Natural killer cell (primary cell): ENCODE measurements around the gene TUB. TPM values are rescaled to one million over a fixed set of nuclear protein-coding genes. Genes with fewer than 3 reads are reported as not detected.

ENCODE experiments used
- ATAC-seq, 3 donors: fragments of 150-1000 bp in 2 of 3; fragments of 200-7000 bp in 1 of 3; cut with Tn5 transposase; 1 replicate in 1 of 3; 2 replicates in 2 of 3; pipeline ENCODE4 v1.10.0; 2021; ENCODE audit warnings: mild to moderate bottlenecking in 2 of 3, moderate library complexity in 2 of 3
- DNase-seq, 2 donors: peaks; one replicate each; pipeline versions ENCODE4 v3.0.0 to v3.0.0-alpha.2; 2013 to 2021; ENCODE audit warnings: mixed read lengths in 1 of 2
- H3K27ac ChIP-seq: one replicate; pipeline ENCODE4 v1.5.1; 2013; ENCODE audit warnings: mild to moderate bottlenecking, low read length
- H3K27me3 ChIP-seq: one replicate; pipeline ENCODE4 v1.6.1; 2013; ENCODE audit warnings: low read length; ENCODE audit not compliant: control insufficient read depth, insufficient read depth
- H3K36me3 ChIP-seq: one replicate; pipeline ENCODE4 v1.6.1; 2013; ENCODE audit warnings: low read length; ENCODE audit not compliant: control insufficient read depth, insufficient read depth
- H3K4me1 ChIP-seq: one replicate; pipeline ENCODE4 v1.6.1; 2013; ENCODE audit warnings: low read length; ENCODE audit not compliant: control insufficient read depth, insufficient read depth
- H3K4me3 ChIP-seq: one replicate; pipeline ENCODE4 v1.5.1; 2013; ENCODE audit warnings: low read length
- H3K9me3 ChIP-seq: one replicate; pipeline ENCODE4 v1.6.1; 2013; ENCODE audit warnings: low read length; ENCODE audit not compliant: control insufficient read depth, insufficient read depth
- H3K27ac Mint-ChIP-seq, 2 donors: one replicate each; pipeline ENCODE4 v1.8.0; 2022; ENCODE audit warnings: mild to moderate bottlenecking in 2 of 2, mixed read lengths in 2 of 2, moderate library complexity in 1 of 2
- H3K27me3 Mint-ChIP-seq, 2 donors: one replicate each; pipeline ENCODE4 v1.8.0; 2022; ENCODE audit warnings: low read depth in 2 of 2, mixed read lengths in 2 of 2
- H3K36me3 Mint-ChIP-seq: one replicate; pipeline ENCODE4 v1.8.0; 2022; ENCODE audit warnings: mixed read lengths
- H3K4me1 Mint-ChIP-seq, 2 donors: one replicate each; pipeline ENCODE4 v1.8.0; 2022; ENCODE audit warnings: mixed read lengths in 2 of 2
- H3K4me3 Mint-ChIP-seq: one replicate; pipeline ENCODE4 v1.8.0; 2022; ENCODE audit warnings: mild to moderate bottlenecking, moderate library complexity, mixed read lengths
- H3K9me3 Mint-ChIP-seq, 2 donors: one replicate each; pipeline ENCODE4 v1.8.0; 2022; ENCODE audit warnings: mixed read lengths in 2 of 2
- WGBS: methylation state at CpG from one replicate; pipeline ENCODE4 v1.1.7; 2013; ENCODE audit warnings: missing lambda C conversion rate; ENCODE audit not compliant: insufficient coverage; 5-methylcytosine and 5-hydroxymethylcytosine counted together
- intact Hi-C: fragments of 100-400 bp; cut with micrococcal nuclease; formaldehyde crosslinking; loops from one replicate; pipeline ENCODE4 v1.14.2; 2022
- total RNA-seq, 4 donors: library from RNA; stranded (reverse); fragments of 120-200 nt in 1 of 4; gene quantifications; one replicate each; pipeline versions ENCODE4 v1.2.3 to v1.2.4, GENCODE V29; 2013 to 2022
- TF ChIP-seq, protein P1 (sequence below): fragments of 200-600 bp; IDR thresholded peaks from one replicate; pipeline ENCODE4 v1.8.0; 2022; ENCODE audit warnings: antibody characterized with exemption

TUB gene
- total RNA-seq, 3 donors from 2014 or later (not counting 1 experiment from before 2014, with no cell fraction given), result not detected

- Mint-ChIP-seq H3K27me3 (peaks cover 4 to 8% of the 10 kb centered on the region in 2 donors), H3K4me1 (no peaks in the 10 kb centered on the region), H3K9me3 (no peaks in the 10 kb centered on the region), H3K4me3 (no peak overlapping the region), H3K36me3 (no peaks in the 10 kb centered on the region), H3K27ac (no peak overlapping the region)
- DNase-seq (no peak), ATAC-seq (no peak)
- TF ChIP-seq, protein P1, sequence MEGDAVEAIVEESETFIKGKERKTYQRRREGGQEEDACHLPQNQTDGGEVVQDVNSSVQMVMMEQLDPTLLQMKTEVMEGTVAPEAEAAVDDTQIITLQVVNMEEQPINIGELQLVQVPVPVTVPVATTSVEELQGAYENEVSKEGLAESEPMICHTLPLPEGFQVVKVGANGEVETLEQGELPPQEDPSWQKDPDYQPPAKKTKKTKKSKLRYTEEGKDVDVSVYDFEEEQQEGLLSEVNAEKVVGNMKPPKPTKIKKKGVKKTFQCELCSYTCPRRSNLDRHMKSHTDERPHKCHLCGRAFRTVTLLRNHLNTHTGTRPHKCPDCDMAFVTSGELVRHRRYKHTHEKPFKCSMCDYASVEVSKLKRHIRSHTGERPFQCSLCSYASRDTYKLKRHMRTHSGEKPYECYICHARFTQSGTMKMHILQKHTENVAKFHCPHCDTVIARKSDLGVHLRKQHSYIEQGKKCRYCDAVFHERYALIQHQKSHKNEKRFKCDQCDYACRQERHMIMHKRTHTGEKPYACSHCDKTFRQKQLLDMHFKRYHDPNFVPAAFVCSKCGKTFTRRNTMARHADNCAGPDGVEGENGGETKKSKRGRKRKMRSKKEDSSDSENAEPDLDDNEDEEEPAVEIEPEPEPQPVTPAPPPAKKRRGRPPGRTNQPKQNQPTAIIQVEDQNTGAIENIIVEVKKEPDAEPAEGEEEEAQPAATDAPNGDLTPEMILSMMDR, result no peak
- Histone ChIP-seq H3K36me3 (no peaks in the 10 kb centered on the region), H3K9me3 (no peaks in the 10 kb centered on the region), H3K27ac (no peak overlapping the region), H3K4me3 (no peak overlapping the region), H3K27me3 (no peaks in the 10 kb centered on the region), H3K4me1 (no peaks in the 10 kb centered on the region)
- intact Hi-C loops, result no loop called here
- 79% methylated on average over 13 of the region's 13 CpGs for WGBS
These were observed 18.2 kb upstream of the TUB start for GRCh38 chr11:8062781-8063257.

- no peaks in the 10 kb centered on the region for H3K9me3 Mint-ChIP-seq
- Histone ChIP-seq H3K27ac (no peak overlapping the region), H3K4me1 (no peaks in the 10 kb centered on the region), H3K9me3 (no peaks in the 10 kb centered on the region), H3K27me3 (no peaks in the 10 kb centered on the region), H3K36me3 (no peaks in the 10 kb centered on the region), H3K4me3 (no peak overlapping the region)
- no peak overlapping the region for H3K4me3 Mint-ChIP-seq
- H3K27ac Mint-ChIP-seq, result no peak overlapping the region
- intact Hi-C loops, result no loop called here
- no peak for ATAC-seq
- H3K27me3 Mint-ChIP-seq, result peaks cover 9 to 10% of the 10 kb centered on the region in 2 donors
- TF ChIP-seq, protein P1, result no peak
- no peak for DNase-seq
- 90% methylated on average over 7 of the region's 7 CpGs for WGBS
- no peaks in the 10 kb centered on the region for H3K36me3 Mint-ChIP-seq
- H3K4me1 Mint-ChIP-seq, result no peaks in the 10 kb centered on the region
These were observed 17.7 kb upstream of the TUB start for GRCh38 chr11:8063324-8063723.

DNA sequence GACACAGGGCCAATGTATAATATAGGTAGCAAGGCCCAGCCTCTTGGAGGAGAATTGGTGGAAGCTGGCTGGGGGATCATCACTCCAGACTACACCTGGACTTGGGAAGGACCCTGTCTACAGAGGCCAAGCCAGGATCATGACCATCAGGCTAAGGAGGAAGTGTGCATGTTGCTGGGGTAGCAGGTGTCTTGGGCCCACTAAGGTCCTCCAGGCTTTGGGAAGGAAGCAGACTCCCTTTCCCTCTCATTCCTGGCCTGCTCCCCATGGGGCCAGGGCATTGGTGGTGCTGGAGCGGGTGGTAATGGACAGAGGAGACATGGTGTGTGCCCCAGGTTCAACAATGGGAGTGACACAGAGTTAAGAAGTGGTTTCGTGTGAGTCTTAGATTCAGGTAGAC is 16.0 kb upstream of the TUB start:
- H3K4me3 Mint-ChIP-seq, result no peak overlapping the region

More for the DNA sequence above, 16.0 kb upstream of the TUB start:
- intact Hi-C loops, result no loop called here
- WGBS, result 92% methylated on average over 2 of the region's 2 CpGs
- Histone ChIP-seq H3K4me1 (no peaks in the 10 kb centered on the region), H3K27me3 (no peaks in the 10 kb centered on the region), H3K4me3 (no peak overlapping the region), H3K27ac (no peak overlapping the region), H3K36me3 (no peaks in the 10 kb centered on the region), H3K9me3 (no peaks in the 10 kb centered on the region)
- no peaks in the 10 kb centered on the region for H3K4me1 Mint-ChIP-seq
- H3K9me3 Mint-ChIP-seq, result no peaks in the 10 kb centered on the region
- no peak overlapping the region for H3K27ac Mint-ChIP-seq
- peaks cover 14 to 26% of the 10 kb centered on the region in 2 donors for H3K27me3 Mint-ChIP-seq
- no peaks in the 10 kb centered on the region for H3K36me3 Mint-ChIP-seq
- ATAC-seq (no peak), DNase-seq (no peak)
- TF ChIP-seq, protein P1, result no peak
